Left lobe of liver (tissue), 2 donors: ENCODE data around the gene IL6. TPM values are rescaled to one million over a fixed set of nuclear protein-coding genes. Genes with fewer than 3 reads are reported as not detected.

ENCODE experiments used
- ATAC-seq: fragments of 200-7000 bp; cut with Tn5 transposase; one replicate; pipeline ENCODE4 v1.9.1; 2020; ENCODE audit warnings: mild to moderate bottlenecking, moderate library complexity
- DNase-seq: peaks from one replicate; pipeline ENCODE4 v3.0.0-alpha.2; 2020; ENCODE audit warnings: low spot score
- total RNA-seq: library from RNA; stranded (reverse); gene quantifications from one replicate; pipeline ENCODE4 v1.2.1, GENCODE V29; 2021
- donor health status: DM: no; HTN: no; CAD: no; lungs with moderate emphysema.
- donor health status: DM: no; HTN: yes; CAD: no.

Gene IL6
- total RNA-seq, 1 donor from 2014 or later = not detected

DNA sequence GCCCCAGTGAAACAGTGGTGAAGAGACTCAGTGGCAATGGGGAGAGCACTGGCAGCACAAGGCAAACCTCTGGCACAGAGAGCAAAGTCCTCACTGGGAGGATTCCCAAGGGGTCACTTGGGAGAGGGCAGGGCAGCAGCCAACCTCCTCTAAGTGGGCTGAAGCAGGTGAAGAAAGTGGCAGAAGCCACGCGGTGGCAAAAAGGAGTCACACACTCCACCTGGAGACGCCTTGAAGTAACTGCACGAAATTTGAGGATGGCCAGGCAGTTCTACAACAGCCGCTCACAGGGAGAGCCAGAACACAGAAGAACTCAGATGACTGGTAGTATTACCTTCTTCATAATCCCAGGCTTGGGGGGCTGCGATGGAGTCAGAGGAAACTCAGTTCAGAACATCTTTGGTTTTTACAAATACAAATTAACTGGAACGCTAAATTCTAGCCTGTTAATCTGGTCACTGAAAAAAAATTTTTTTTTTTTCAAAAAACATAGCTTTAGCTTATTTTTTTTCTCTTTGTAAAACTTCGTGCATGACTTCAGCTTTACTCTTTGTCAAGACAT, 574 bp upstream of the IL6 start:
- ATAC-seq (peak; percentile 43), DNase-seq (no peak)

GRCh38 chr7:22727714-22728035, 675 bp downstream of the IL6 start:
- DNase-seq (no peak), ATAC-seq (no peak)

DNA sequence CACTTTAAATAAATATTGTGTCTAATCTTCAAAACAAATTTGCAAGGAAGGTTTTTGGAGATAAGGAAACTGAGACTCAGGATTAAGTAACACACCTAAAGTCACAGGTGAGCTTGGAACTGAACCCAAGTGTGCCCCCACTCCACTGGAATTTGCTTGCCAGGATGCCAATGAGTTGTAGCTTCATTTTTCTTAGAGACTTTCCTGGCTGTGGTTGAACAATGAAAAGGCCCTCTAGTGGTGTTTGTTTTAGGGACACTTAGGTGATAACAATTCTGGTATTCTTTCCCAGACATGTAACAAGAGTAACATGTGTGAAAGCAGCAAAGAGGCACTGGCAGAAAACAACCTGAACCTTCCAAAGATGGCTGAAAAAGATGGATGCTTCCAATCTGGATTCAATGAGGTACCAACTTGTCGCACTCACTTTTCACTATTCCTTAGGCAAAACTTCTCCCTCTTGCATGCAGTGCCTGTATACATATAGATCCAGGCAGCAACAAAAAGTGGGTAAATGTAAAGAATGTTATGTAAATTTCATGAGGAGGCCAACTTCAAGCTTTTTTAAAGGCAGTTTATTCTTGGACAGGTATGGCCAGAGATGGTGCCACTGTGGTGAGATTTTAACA, 1.5 kb downstream of the IL6 start:
- ATAC-seq (peak; percentile 14), DNase-seq (no peak)

DNA sequence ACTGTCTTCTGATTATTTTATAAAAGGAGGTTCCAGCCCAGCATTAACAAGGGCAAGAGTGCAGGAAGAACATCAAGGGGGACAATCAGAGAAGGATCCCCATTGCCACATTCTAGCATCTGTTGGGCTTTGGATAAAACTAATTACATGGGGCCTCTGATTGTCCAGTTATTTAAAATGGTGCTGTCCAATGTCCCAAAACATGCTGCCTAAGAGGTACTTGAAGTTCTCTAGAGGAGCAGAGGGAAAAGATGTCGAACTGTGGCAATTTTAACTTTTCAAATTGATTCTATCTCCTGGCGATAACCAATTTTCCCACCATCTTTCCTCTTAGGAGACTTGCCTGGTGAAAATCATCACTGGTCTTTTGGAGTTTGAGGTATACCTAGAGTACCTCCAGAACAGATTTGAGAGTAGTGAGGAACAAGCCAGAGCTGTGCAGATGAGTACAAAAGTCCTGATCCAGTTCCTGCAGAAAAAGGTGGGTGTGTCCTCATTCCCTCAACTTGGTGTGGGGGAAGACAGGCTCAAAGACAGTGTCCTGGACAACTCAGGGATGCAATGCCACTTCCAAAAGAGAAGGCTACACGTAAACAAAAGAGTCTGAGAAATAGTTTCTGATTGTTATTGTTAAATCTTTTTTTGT, 2.3 kb downstream of the IL6 start:
- no peak for ATAC-seq
- no peak for DNase-seq

- DNase-seq = no peak
- ATAC-seq = no peak
These were observed 3.2 kb downstream of the IL6 start for GRCh38 chr7:22730066-22730710.

DNA sequence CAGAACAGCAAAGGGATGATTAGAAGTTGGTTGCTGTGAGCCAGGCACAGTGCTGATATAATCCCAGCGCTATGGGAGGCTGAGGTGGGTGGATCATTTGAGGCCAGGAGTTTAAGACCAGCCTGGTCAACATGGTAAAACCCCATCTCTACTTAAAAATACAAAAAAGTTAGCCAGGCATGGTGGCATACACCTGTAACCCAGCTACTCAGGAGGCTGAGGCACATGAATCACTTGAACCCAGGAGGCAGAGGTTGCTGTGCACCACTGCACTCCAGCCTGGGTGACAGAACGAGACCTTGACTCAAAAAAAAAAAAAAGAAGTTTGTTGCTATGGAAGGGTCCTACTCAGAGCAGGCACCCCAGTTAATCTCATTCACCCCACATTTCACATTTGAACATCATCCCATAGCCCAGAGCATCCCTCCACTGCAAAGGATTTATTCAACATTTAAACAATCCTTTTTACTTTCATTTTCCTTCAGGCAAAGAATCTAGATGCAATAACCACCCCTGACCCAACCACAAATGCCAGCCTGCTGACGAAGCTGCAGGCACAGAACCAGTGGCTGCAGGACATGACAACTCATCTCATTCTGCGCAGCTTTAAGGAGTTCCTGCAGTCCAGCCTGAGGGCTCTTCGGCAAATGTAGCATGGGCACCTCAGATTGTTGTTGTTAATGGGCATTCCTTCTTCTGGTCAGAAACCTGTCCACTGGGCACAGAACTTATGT, 4.1 kb downstream of the IL6 start:
- no peak for DNase-seq
- ATAC-seq = peak; percentile 17

GRCh38 chr7:22731766-22732165, 4.8 kb downstream of the IL6 start:
- no peak for ATAC-seq
- DNase-seq = no peak

GRCh38 chr7:22732556-22733126, 5.6 kb downstream of the IL6 start:
- ATAC-seq = peak; percentile 70
- DNase-seq = no peak

DNA sequence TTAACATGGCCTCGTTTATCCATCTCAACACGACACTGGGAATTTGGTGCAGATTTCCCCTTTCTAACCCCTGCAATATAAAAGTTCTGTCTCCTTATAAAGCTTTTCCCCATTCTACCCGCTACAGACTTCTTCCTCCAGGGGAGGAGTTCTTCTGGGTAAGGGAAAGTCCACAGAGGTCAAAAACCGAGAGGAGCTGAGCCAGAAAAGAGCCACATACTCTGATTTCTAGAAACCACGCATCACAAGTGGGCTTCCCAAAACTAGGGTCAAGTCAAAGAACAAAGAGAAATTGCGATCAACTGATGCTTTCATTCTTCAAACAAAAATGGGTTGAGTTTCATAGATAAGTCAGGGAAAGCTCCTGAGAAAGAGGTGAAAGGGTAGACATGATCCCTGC, 6.8 kb downstream of the IL6 start:
- DNase-seq = no peak
- ATAC-seq = no peak

GRCh38 chr7:22743014-22743413, 16.0 kb downstream of the IL6 start:
- ATAC-seq = no peak
- DNase-seq = no peak

DNA sequence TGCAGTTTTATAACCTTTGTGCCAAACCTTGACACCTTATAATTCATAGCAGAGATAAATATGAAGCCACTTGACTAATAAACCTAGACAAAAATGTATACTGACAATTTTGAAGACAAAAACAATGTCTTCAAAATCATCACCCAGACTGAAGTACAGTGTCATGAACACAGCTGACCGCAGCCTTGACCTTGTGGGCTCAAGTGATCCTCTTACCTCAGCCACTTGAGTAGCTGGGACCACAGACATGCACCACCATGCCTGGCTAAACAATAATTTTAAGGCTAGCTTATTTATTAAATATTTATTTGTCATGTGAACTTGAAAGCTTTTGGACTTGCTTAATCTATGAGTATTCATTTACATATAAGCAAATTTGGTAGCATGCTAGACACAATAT, 24.3 kb downstream of the IL6 start:
- ATAC-seq (no peak), DNase-seq (no peak)

DNA sequence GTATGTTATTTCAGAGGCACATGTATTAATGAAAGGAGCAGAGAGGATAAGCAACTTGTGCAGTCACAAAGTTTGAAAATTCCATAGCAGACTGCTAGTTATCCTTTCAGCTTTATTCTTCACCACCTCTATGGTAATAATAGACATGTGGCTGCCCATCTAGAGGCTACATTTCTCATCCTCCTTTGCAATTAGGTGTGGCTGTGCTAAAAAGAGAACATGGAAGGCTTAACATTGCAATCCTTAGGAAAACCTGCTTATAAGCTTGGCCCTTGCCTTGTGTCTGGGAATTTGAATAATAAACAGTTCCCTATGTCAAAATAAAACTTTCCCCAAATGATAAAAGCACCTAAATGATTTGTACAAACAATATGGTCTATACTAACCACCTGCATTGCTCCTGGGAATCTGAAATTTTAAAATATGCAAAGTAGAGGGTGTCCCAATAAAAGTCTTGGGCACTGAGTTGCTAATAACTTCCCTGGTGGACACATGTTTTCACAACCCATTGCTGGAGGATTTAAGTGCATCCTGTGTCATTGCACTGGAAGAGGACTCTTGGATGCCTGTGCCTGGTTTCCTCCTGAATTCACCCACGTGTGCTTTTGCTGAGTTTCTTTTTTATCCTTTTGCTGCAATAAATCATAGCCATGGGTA, 30.5 kb downstream of the IL6 start:
- DNase-seq = no peak
- ATAC-seq = no peak

- ATAC-seq = no peak
- DNase-seq = no peak
These were observed 31.6 kb downstream of the IL6 start for GRCh38 chr7:22758576-22758975.

- DNase-seq = no peak
- ATAC-seq = no peak
These were observed 32.7 kb downstream of the IL6 start for GRCh38 chr7:22759721-22760120.

DNA sequence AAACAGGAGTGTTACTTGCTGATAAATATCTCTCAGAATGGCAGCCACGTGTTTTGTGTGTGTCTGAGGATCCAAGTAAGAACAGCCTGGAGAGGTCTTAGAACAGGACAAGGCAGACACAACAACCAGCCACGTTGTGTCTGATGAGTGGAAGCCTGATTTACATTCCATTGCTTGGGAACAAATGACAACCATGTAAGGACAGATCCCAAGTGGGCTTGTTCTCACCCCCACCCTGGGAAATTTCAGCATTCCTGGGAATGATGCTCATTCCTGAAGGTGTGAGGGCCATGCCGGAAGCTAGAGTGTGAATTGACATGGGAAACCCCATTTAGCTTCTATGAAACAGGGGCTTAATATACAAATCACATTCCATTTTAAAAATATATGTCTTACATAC, 35.9 kb downstream of the IL6 start:
- ATAC-seq = no peak
- DNase-seq = no peak

GRCh38 chr7:22765609-22766008, 38.6 kb downstream of the IL6 start:
- ATAC-seq (no peak), DNase-seq (no peak)

GRCh38 chr7:22771194-22771871, 44.3 kb downstream of the IL6 start:
- no peak for ATAC-seq

GRCh38 chr7:22771872-22772228, 44.9 kb downstream of the IL6 start:
- ATAC-seq (no peak), DNase-seq (no peak)

More at GRCh38 chr7:22771194-22771871, 44.3 kb downstream of the IL6 start:
- no peak for DNase-seq

DNA sequence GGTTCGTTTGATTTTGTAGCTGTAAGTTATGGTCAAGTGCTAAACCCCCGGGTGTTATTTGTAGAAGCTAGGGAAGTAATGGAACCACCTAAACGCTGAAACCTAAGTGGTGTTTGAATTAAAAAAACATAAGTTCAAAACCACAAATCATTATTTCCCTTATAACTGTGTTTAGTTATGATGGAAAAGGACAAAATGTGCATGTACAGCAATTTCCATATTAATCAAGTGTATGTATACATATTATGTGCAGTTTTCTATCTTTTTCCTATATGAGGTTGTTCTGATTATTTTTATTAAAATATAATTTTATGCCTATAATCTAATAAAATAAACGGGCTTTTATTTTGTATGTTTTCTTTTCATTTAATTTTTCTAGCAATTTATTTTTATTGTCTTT, 45.9 kb downstream of the IL6 start:
- no peak for ATAC-seq
- DNase-seq = no peak

- DNase-seq = no peak
- no peak for ATAC-seq
These were observed 50.0 kb downstream of the IL6 start for GRCh38 chr7:22776964-22777363.
